HG03521 (cell line): ENCODE data around the gene CYP8B1.

Source experiments
- ATAC-seq: cut with Tn5 transposase; IDR thresholded peaks from one replicate; pipeline ENCODE4 v1.9.1; 2021; ENCODE audit warnings: mild to moderate bottlenecking, moderate library complexity; ENCODE audit not compliant: unreplicated experiment

The CYP8B1 gene

GRCh38 chr3:42829083-42829627 is 46.5 kb downstream of the CYP8B1 start:
- ATAC-seq = no peak

- ATAC-seq = no peak
Measured at GRCh38 chr3:42827654-42828053, 48.0 kb downstream of the CYP8B1 start.

GRCh38 chr3:42827023-42827422 is 48.7 kb downstream of the CYP8B1 start:
- ATAC-seq = no peak

- ATAC-seq = no peak
Measured at GRCh38 chr3:42826141-42826540, 49.5 kb downstream of the CYP8B1 start.

GRCh38 chr3:42823351-42823750 is 52.3 kb downstream of the CYP8B1 start:
- no peak for ATAC-seq

- ATAC-seq = no peak
Measured at GRCh38 chr3:42822828-42823227, 52.9 kb downstream of the CYP8B1 start.
